GM10248 (cell line): ENCODE results near the gene UBR2.
"Not testable (repeated sequence)": the region's sequence is repeated elsewhere in the genome, so short reads cannot be mapped to it uniquely, and the experiment has no call there.

Experiments
- CTCF ChIA-PET: fragments of 300-600 bp; sonication (Branson Sonifier 250); formaldehyde crosslinking; extraction: SDS; loops from one replicate; lab custom pipeline; 2021; ENCODE audit warnings: antibody characterized with exemption; lab: Yijun Ruan, JAX
- POLR2A ChIA-PET: fragments of 350-650 bp; sonication (Branson Sonifier 250); formaldehyde crosslinking; extraction: SDS; loops from one replicate; lab custom pipeline; 2020; ENCODE audit warnings: antibody characterized with exemption; lab: Yijun Ruan, JAX
- DNase-seq: peaks from one replicate; pipeline ENCODE4 v3.0.0; 2012; ENCODE audit errors: extremely low spot score
- CTCF ChIP-seq: IDR thresholded peaks from 2 replicates; pipeline ENCODE4 v1.5.1; 2012; ENCODE audit warnings: mild to moderate bottlenecking, low read depth; ENCODE audit errors: extremely low read depth, missing control alignments, control extremely low read depth

The UBR2 gene

GRCh38 chr6:42604150-42604549, 40.3 kb downstream of the UBR2 start:
- no peak for DNase-seq
- no peak for TF ChIP-seq CTCF
- CTCF ChIA-PET, result interaction anchor here (1.0 kb wide), 1 partner anchor 70 kb away, joined by 3 read pairs; no protein-coding TSS in a partner anchor
- POLR2A ChIA-PET, result no interaction called here

GRCh38 chr6:42604699-42605098, 40.9 kb downstream of the UBR2 start:
- CTCF ChIA-PET, result interaction anchor here (1.0 kb wide), 1 partner anchor 69 kb away, joined by 3 read pairs; no protein-coding TSS in a partner anchor
- POLR2A ChIA-PET, DNase-seq: not testable (repeated sequence)

GRCh38 chr6:42610416-42610815, 46.6 kb downstream of the UBR2 start:
- POLR2A ChIA-PET, result no interaction called here
- CTCF ChIA-PET, result interaction anchor here (0.7 kb wide), 1 partner anchor 662 kb away, joined by 3 read pairs; no protein-coding TSS in a partner anchor
- TF ChIP-seq CTCF, result no peak
- DNase-seq, result peak; percentile 32

GRCh38 chr6:42615518-42615917, 51.7 kb downstream of the UBR2 start:
- DNase-seq, result no peak
- no peak for TF ChIP-seq CTCF
- CTCF ChIA-PET, result no interaction called here
- POLR2A ChIA-PET, result no interaction called here

- ChIA-PET POLR2A (no interaction called here), CTCF (no interaction called here)
- DNase-seq, result no peak
- TF ChIP-seq CTCF, result no peak
Observed at GRCh38 chr6:42616716-42617115, 52.9 kb downstream of the UBR2 start.

GRCh38 chr6:42618105-42618504, 54.3 kb downstream of the UBR2 start:
- TF ChIP-seq CTCF, result no peak
- no peak for DNase-seq
- ChIA-PET POLR2A (no interaction called here), CTCF (no interaction called here)

GRCh38 chr6:42618686-42619085, 54.9 kb downstream of the UBR2 start:
- no peak for DNase-seq
- CTCF ChIA-PET, result interaction anchor here (1.3 to 1.7 kb wide), 3 partner anchors 12 to 71 kb away, joined by 3 to 6 read pairs (median 4); no protein-coding TSS in a partner anchor
- no peak for TF ChIP-seq CTCF
- POLR2A ChIA-PET, result no interaction called here
